ENCODE data around the gene MOSPD3. TPM values are rescaled to one million over a fixed set of nuclear protein-coding genes. Genes with fewer than 3 reads are reported as not detected.

Gene MOSPD3
- total RNA-seq, 1 donor from 2014 or later = 17.5 TPM

GRCh38 chr7:100588438-100588837 is 23.9 kb upstream of the MOSPD3 start:
- H3K36me3 Mint-ChIP-seq (ENCODE audit: low read depth) = no peaks in the 10 kb centered on the region
- DNase-seq (ENCODE audit: low spot score) = no peak
- peak; percentile 60 for TF ChIP-seq CTCF (IDR thresholded peaks at IDR 0.05)

GRCh38 chr7:100589341-100589947 is 22.9 kb upstream of the MOSPD3 start:
- Mint-ChIP-seq H3K9me3 (ENCODE audit: low read depth) (no peaks in the 10 kb centered on the region), H3K27ac (ENCODE audit: unreplicated experiment) (no peak overlapping the region), H3K36me3 (ENCODE audit: low read depth) (no peaks in the 10 kb centered on the region), H3K4me3 (ENCODE audit: unreplicated experiment) (no peak overlapping the region), H3K4me1 (ENCODE audit: low read depth) (peaks cover 24% of the 10 kb centered on the region), H3K27me3 (ENCODE audit: low read depth) (no peaks in the 10 kb centered on the region)
- DNase-seq (ENCODE audit: low spot score) = no peak
- TF ChIP-seq CTCF (IDR thresholded peaks at IDR 0.05) = no peak

More at GRCh38 chr7:100588438-100588837, 23.9 kb upstream of the MOSPD3 start:
- H3K4me1 Mint-ChIP-seq (ENCODE audit: low read depth) = peaks cover 34% of the 10 kb centered on the region
- no peak overlapping the region for H3K27ac Mint-ChIP-seq (ENCODE audit: unreplicated experiment)
- H3K27me3 Mint-ChIP-seq (ENCODE audit: low read depth) = no peaks in the 10 kb centered on the region
- H3K9me3 Mint-ChIP-seq (ENCODE audit: low read depth) = no peaks in the 10 kb centered on the region
- H3K4me3 Mint-ChIP-seq (ENCODE audit: unreplicated experiment) = no peak overlapping the region

- Mint-ChIP-seq H3K9me3 (ENCODE audit: low read depth) (no peaks in the 10 kb centered on the region), H3K4me3 (ENCODE audit: unreplicated experiment) (no peak overlapping the region), H3K27me3 (ENCODE audit: low read depth) (no peaks in the 10 kb centered on the region), H3K27ac (ENCODE audit: unreplicated experiment) (peak overlapping the region; percentile 37), H3K36me3 (ENCODE audit: low read depth) (no peaks in the 10 kb centered on the region), H3K4me1 (ENCODE audit: low read depth) (peaks cover 16% of the 10 kb centered on the region)
- TF ChIP-seq CTCF (IDR thresholded peaks at IDR 0.05) = no peak
- DNase-seq (ENCODE audit: low spot score) = no peak
Measured at GRCh38 chr7:100590077-100590737, 22.1 kb upstream of the MOSPD3 start.

- H3K4me1 Mint-ChIP-seq (ENCODE audit: low read depth) = peaks cover 13% of the 10 kb centered on the region
- no peak overlapping the region for H3K4me3 Mint-ChIP-seq (ENCODE audit: unreplicated experiment)
- H3K9me3 Mint-ChIP-seq (ENCODE audit: low read depth) = no peaks in the 10 kb centered on the region
- TF ChIP-seq CTCF (IDR thresholded peaks at IDR 0.05) = no peak
- DNase-seq (ENCODE audit: low spot score) = no peak
- no peaks in the 10 kb centered on the region for H3K36me3 Mint-ChIP-seq (ENCODE audit: low read depth)
- no peaks in the 10 kb centered on the region for H3K27me3 Mint-ChIP-seq (ENCODE audit: low read depth)
- no peak overlapping the region for H3K27ac Mint-ChIP-seq (ENCODE audit: unreplicated experiment)
Measured at GRCh38 chr7:100591596-100591995, 20.7 kb upstream of the MOSPD3 start.

GRCh38 chr7:100595188-100595587 is 17.2 kb upstream of the MOSPD3 start:
- Mint-ChIP-seq H3K4me3 (ENCODE audit: unreplicated experiment) (no peak overlapping the region), H3K27me3 (ENCODE audit: low read depth) (no peaks in the 10 kb centered on the region)
- TF ChIP-seq CTCF (IDR thresholded peaks at IDR 0.05) = no peak

More at GRCh38 chr7:100595188-100595587, 17.2 kb upstream of the MOSPD3 start:
- Mint-ChIP-seq H3K4me1 (ENCODE audit: low read depth) (peaks cover 4% of the 10 kb centered on the region), H3K27ac (ENCODE audit: unreplicated experiment) (no peak overlapping the region), H3K36me3 (ENCODE audit: low read depth) (no peaks in the 10 kb centered on the region), H3K9me3 (ENCODE audit: low read depth) (no peaks in the 10 kb centered on the region)
- DNase-seq (ENCODE audit: low spot score) = no peak
